Erythroblast (primary cell): ENCODE data around the gene NAV3.

ENCODE experiments used
- GATA1 ChIP-seq: IDR thresholded peaks from 2 replicates; pipeline ENCODE4 v1.6.1; 2011; ENCODE audit warnings: low read depth, mild to moderate bottlenecking, control low read depth, low read length, moderate library complexity
- POLR2A ChIP-seq: IDR thresholded peaks from 2 replicates; pipeline ENCODE4 v1.6.1; 2011; ENCODE audit warnings: mild to moderate bottlenecking, low read length

DNA sequence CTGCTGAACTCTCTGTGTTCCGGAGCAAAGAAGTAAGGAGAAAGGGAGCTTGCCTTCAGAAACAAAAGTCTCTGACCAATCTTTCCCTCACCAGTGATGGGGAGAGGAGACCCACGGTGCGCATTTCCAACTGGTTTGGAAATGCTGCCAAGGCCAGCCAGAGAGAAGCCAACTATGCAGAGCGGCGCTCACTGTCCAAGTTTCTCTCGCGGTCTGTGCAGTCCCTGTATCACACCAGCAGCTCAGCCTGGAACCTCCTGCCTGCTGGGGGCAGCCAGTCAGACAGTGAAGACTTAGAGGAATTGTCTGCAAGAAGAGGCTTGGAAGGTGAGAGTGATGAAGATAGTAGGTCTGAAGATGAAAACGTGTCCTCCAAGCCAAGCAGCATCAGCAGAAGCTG lies 206.2 kb downstream of the NAV3 start:
- TF ChIP-seq POLR2A (no peak), GATA1 (no peak)
